Astrocyte (in vitro differentiated cells and primary cell): ENCODE data around the gene PPP1R37. TPM values are rescaled to one million over a fixed set of nuclear protein-coding genes. Genes with fewer than 3 reads are reported as not detected.

Experiments
- DNase-seq: peaks from one replicate; pipeline ENCODE4 v3.0.0-alpha.2; 2010; ENCODE audit warnings: low read depth
- FAIRE-seq: peaks from 2 replicates; lab custom pipeline; 2011; peaks lifted over from hg19 to GRCh38; lab: Jason Lieb, UNC
- H2AFZ ChIP-seq: 2 replicates; pipeline ENCODE4 v1.6.0; 2012; ENCODE audit warnings: low read depth, low read length, inconsistent platforms
- H3K27ac ChIP-seq: 2 replicates; pipeline ENCODE4 v1.5.1; 2011; ENCODE audit warnings: low read depth, low read length, inconsistent platforms
- H3K27me3 ChIP-seq: 2 replicates; pipeline ENCODE4 v1.6.0; 2011; ENCODE audit warnings: low read length, inconsistent platforms; ENCODE audit not compliant: insufficient read depth
- H3K36me3 ChIP-seq: 2 replicates; pipeline ENCODE4 v1.5.1; 2011; ENCODE audit warnings: low read length, inconsistent platforms; ENCODE audit not compliant: insufficient read depth
- H3K4me1 ChIP-seq: 2 replicates; pipeline ENCODE4 v1.5.1; 2011; ENCODE audit warnings: low read length, inconsistent platforms; ENCODE audit not compliant: insufficient read depth
- H3K4me2 ChIP-seq: 2 replicates; pipeline ENCODE4 v1.6.0; 2012; ENCODE audit warnings: low read length, inconsistent platforms
- H3K4me3 ChIP-seq: 2 replicates; pipeline ENCODE4 v1.5.1; 2011; ENCODE audit warnings: low read depth, mild to moderate bottlenecking, low read length, inconsistent platforms; ENCODE audit not compliant: insufficient read depth
- H3K79me2 ChIP-seq: 2 replicates; pipeline ENCODE4 v1.6.0; 2012; ENCODE audit warnings: mild to moderate bottlenecking, low read length, inconsistent platforms; ENCODE audit not compliant: insufficient read depth
- H3K9ac ChIP-seq: 2 replicates; pipeline ENCODE4 v1.6.0; 2012; ENCODE audit warnings: mild to moderate bottlenecking, low read length, inconsistent platforms
- H3K9me3 ChIP-seq: 2 replicates; pipeline ENCODE4 v1.5.1; 2012; ENCODE audit warnings: low read depth, mild to moderate bottlenecking, low read length, inconsistent platforms; ENCODE audit not compliant: insufficient read depth
- H4K20me1 ChIP-seq: 2 replicates; pipeline ENCODE4 v1.6.0; 2012; ENCODE audit warnings: low read length, inconsistent platforms; ENCODE audit not compliant: insufficient read depth
- H3K27ac Mint-ChIP-seq: one replicate; pipeline ENCODE4 v1.8.0; 2021; ENCODE audit warnings: mild to moderate bottlenecking, mixed read lengths; ENCODE audit not compliant: unreplicated experiment
- H3K27me3 Mint-ChIP-seq: one replicate; pipeline ENCODE4 v1.8.0; 2021; ENCODE audit warnings: low read depth, mixed read lengths; ENCODE audit not compliant: unreplicated experiment
- H3K36me3 Mint-ChIP-seq: one replicate; pipeline ENCODE4 v1.8.0; 2021; ENCODE audit warnings: low read depth, mixed read lengths; ENCODE audit not compliant: unreplicated experiment
- H3K4me1 Mint-ChIP-seq: one replicate; pipeline ENCODE4 v1.8.0; 2021; ENCODE audit warnings: low read depth, mixed read lengths; ENCODE audit not compliant: unreplicated experiment
- H3K4me3 Mint-ChIP-seq: one replicate; pipeline ENCODE4 v1.8.0; 2021; ENCODE audit warnings: mild to moderate bottlenecking, moderate library complexity, mixed read lengths; ENCODE audit not compliant: unreplicated experiment
- H3K9me3 Mint-ChIP-seq: one replicate; pipeline ENCODE4 v1.8.0; 2021; ENCODE audit warnings: mild to moderate bottlenecking, mixed read lengths; ENCODE audit not compliant: unreplicated experiment
- CTCF ChIP-seq: IDR thresholded peaks from 2 replicates; pipeline ENCODE4 v1.5.1; 2011; ENCODE audit warnings: low read depth, mild to moderate bottlenecking, inconsistent platforms, low read length, moderate library complexity; ENCODE audit not compliant: insufficient read depth
- EZH2 ChIP-seq: IDR thresholded peaks from 2 replicates; pipeline ENCODE4 v1.6.1; 2012; ENCODE audit warnings: mild to moderate bottlenecking, low read length, inconsistent platforms; ENCODE audit not compliant: insufficient read depth
- total RNA-seq: library from RNA; stranded (reverse); gene quantifications from 2 replicates; pipeline ENCODE4 v1.2.1, GENCODE V29; 2021

The PPP1R37 gene
- total RNA-seq, 1 donor from 2014 or later, result 29.1 TPM

GRCh38 chr19:45082170-45082569, 10.8 kb upstream of the PPP1R37 start:
- H3K4me1 Mint-ChIP-seq, result peaks cover 4% of the 10 kb centered on the region
- H3K9me3 Mint-ChIP-seq, result peaks cover 2% of the 10 kb centered on the region
- Histone ChIP-seq H3K27ac (no peak overlapping the region), H3K4me1 (peaks cover 7% of the 10 kb centered on the region), H2AFZ (no peak overlapping the region), H3K9me3 (no peaks in the 10 kb centered on the region), H3K36me3 (no peaks in the 10 kb centered on the region), H3K9ac (no peak overlapping the region), H3K4me3 (no peak overlapping the region), H3K27me3 (no peaks in the 10 kb centered on the region), H4K20me1 (peaks cover 42% of the 10 kb centered on the region), H3K79me2 (peaks cover 64% of the 10 kb centered on the region), H3K4me2 (no peak overlapping the region)
- H3K27me3 Mint-ChIP-seq, result no peaks in the 10 kb centered on the region
- no peak for TF ChIP-seq EZH2
- TF ChIP-seq CTCF, result no peak
- H3K27ac Mint-ChIP-seq, result no peak overlapping the region
- H3K36me3 Mint-ChIP-seq, result peaks cover 12% of the 10 kb centered on the region
- DNase-seq, result no peak
- no peak overlapping the region for H3K4me3 Mint-ChIP-seq
- no peak for FAIRE-seq

GRCh38 chr19:45086480-45086879, 6.5 kb upstream of the PPP1R37 start:
- H2AFZ ChIP-seq, result no peak overlapping the region
- H3K36me3 ChIP-seq, result peaks cover 5% of the 10 kb centered on the region
- DNase-seq, result no peak
- H3K36me3 Mint-ChIP-seq, result peaks cover 20% of the 10 kb centered on the region
- H3K27me3 Mint-ChIP-seq, result no peaks in the 10 kb centered on the region
- peaks cover 38% of the 10 kb centered on the region for H4K20me1 ChIP-seq
- H3K9ac ChIP-seq, result no peak overlapping the region
- no peaks in the 10 kb centered on the region for H3K27me3 ChIP-seq
- peaks cover 8% of the 10 kb centered on the region for H3K4me1 ChIP-seq
- peaks cover 2% of the 10 kb centered on the region for H3K9me3 Mint-ChIP-seq
- FAIRE-seq, result no peak
- H3K4me1 Mint-ChIP-seq, result peaks cover 4% of the 10 kb centered on the region
- H3K27ac Mint-ChIP-seq, result no peak overlapping the region
- H3K4me3 ChIP-seq, result no peak overlapping the region
- no peak for TF ChIP-seq CTCF
- TF ChIP-seq EZH2, result no peak
- H3K79me2 ChIP-seq, result peaks cover 60% of the 10 kb centered on the region
- H3K4me2 ChIP-seq, result no peak overlapping the region
- no peak overlapping the region for H3K4me3 Mint-ChIP-seq
- no peaks in the 10 kb centered on the region for H3K9me3 ChIP-seq
- H3K27ac ChIP-seq, result no peak overlapping the region

- TF ChIP-seq CTCF (no peak), EZH2 (no peak)
- DNase-seq (no peak), FAIRE-seq (no peak)
- Mint-ChIP-seq H3K4me1 (peaks cover 4% of the 10 kb centered on the region), H3K27ac (no peak overlapping the region), H3K36me3 (peaks cover 13% of the 10 kb centered on the region), H3K4me3 (no peak overlapping the region), H3K27me3 (no peaks in the 10 kb centered on the region), H3K9me3 (no peaks in the 10 kb centered on the region)
- Histone ChIP-seq H3K36me3 (peaks cover 5% of the 10 kb centered on the region), H3K4me2 (no peak overlapping the region), H3K9ac (no peak overlapping the region), H3K9me3 (no peaks in the 10 kb centered on the region), H4K20me1 (peaks cover 30% of the 10 kb centered on the region), H3K27ac (no peak overlapping the region), H3K4me1 (peaks cover 8% of the 10 kb centered on the region), H2AFZ (no peak overlapping the region), H3K27me3 (no peaks in the 10 kb centered on the region), H3K4me3 (no peak overlapping the region), H3K79me2 (peaks cover 50% of the 10 kb centered on the region)
These were observed 5.4 kb upstream of the PPP1R37 start for GRCh38 chr19:45087531-45087930.
